NB4 (cell line): Measurements from ENCODE around the gene CELSR1.

Experiments used
- MAX ChIP-seq: IDR thresholded peaks from 2 replicates; pipeline ENCODE4 v1.6.1; 2011; ENCODE audit warnings: low read depth, low read length
- POLR2A ChIP-seq: IDR thresholded peaks from 2 replicates; pipeline ENCODE4 v1.6.1; 2011; ENCODE audit warnings: mild to moderate bottlenecking; ENCODE audit not compliant: insufficient read length; ENCODE audit errors: extremely low read depth
- TF ChIP-seq, protein P1 (sequence below): IDR thresholded peaks from one replicate; pipeline ENCODE4 v1.5.1; 2012; ENCODE audit warnings: low read depth, low read length

GRCh38 chr22:46346680-46347405 is 190.6 kb downstream of the CELSR1 start:
- no peak for TF ChIP-seq MAX
- TF ChIP-seq, protein P1, sequence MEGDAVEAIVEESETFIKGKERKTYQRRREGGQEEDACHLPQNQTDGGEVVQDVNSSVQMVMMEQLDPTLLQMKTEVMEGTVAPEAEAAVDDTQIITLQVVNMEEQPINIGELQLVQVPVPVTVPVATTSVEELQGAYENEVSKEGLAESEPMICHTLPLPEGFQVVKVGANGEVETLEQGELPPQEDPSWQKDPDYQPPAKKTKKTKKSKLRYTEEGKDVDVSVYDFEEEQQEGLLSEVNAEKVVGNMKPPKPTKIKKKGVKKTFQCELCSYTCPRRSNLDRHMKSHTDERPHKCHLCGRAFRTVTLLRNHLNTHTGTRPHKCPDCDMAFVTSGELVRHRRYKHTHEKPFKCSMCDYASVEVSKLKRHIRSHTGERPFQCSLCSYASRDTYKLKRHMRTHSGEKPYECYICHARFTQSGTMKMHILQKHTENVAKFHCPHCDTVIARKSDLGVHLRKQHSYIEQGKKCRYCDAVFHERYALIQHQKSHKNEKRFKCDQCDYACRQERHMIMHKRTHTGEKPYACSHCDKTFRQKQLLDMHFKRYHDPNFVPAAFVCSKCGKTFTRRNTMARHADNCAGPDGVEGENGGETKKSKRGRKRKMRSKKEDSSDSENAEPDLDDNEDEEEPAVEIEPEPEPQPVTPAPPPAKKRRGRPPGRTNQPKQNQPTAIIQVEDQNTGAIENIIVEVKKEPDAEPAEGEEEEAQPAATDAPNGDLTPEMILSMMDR: no peak
- no peak for TF ChIP-seq POLR2A
